Stimulated activated CD4-positive, alpha-beta T cell treated with anti-CD3 and anti-CD28 coated beads, Interleukin-2, amount 100 ng/mL, for 4 hours (primary cell): Measurements from ENCODE around the gene ZBTB21.
"Not testable (repeated sequence)": the region's sequence is repeated elsewhere in the genome, so short reads cannot be mapped to it uniquely, and the experiment has no call there.

Experiments
- DNase-seq: peaks from one replicate; pipeline ENCODE4 v3.0.0-alpha.2; 2020; ENCODE audit warnings: low read depth

ZBTB21 gene

GRCh38 chr21:41951876-41952567 lies 58.1 kb downstream of the ZBTB21 start:
- DNase-seq: no peak

- DNase-seq: no peak
Observed at GRCh38 chr21:41950941-41951351, 59.2 kb downstream of the ZBTB21 start.

GRCh38 chr21:41949631-41950030 lies 60.5 kb downstream of the ZBTB21 start:
- not testable (repeated sequence) for DNase-seq

- no peak for DNase-seq
Observed at GRCh38 chr21:41948901-41949300, 61.3 kb downstream of the ZBTB21 start.

GRCh38 chr21:41948078-41948895 lies 61.9 kb downstream of the ZBTB21 start:
- no peak for DNase-seq

- no peak for DNase-seq
Observed at GRCh38 chr21:41945982-41946381, 64.2 kb downstream of the ZBTB21 start.

GRCh38 chr21:41943851-41944250 lies 66.3 kb downstream of the ZBTB21 start:
- DNase-seq: no peak

- DNase-seq: no peak
Observed at GRCh38 chr21:41942457-41942856, 67.7 kb downstream of the ZBTB21 start.

GRCh38 chr21:41941941-41942340 lies 68.2 kb downstream of the ZBTB21 start:
- DNase-seq: no peak

- DNase-seq: no peak
Observed at GRCh38 chr21:41940431-41940830, 69.7 kb downstream of the ZBTB21 start.

- no peak for DNase-seq
Observed at GRCh38 chr21:41939391-41939790, 70.8 kb downstream of the ZBTB21 start.
